Measurements from ENCODE around the gene FBXO15.

FBXO15 gene

GRCh38 chr18:74064510-74064909, 83.1 kb downstream of the FBXO15 start:
- TF ChIP-seq CTCF (IDR thresholded peaks at IDR 0.05; ENCODE audit: low read depth, low read length), result no peak
- DNase-seq (ENCODE audit: extremely low read depth, low read depth), result no peak

- TF ChIP-seq CTCF (IDR thresholded peaks at IDR 0.05; ENCODE audit: low read depth, low read length), result no peak
- no peak for DNase-seq (ENCODE audit: extremely low read depth, low read depth)
Measured at GRCh38 chr18:74063557-74063956, 84.1 kb downstream of the FBXO15 start.

GRCh38 chr18:74063023-74063422, 84.6 kb downstream of the FBXO15 start:
- no peak for TF ChIP-seq CTCF (IDR thresholded peaks at IDR 0.05; ENCODE audit: low read depth, low read length)
- no peak for DNase-seq (ENCODE audit: extremely low read depth, low read depth)

DNA sequence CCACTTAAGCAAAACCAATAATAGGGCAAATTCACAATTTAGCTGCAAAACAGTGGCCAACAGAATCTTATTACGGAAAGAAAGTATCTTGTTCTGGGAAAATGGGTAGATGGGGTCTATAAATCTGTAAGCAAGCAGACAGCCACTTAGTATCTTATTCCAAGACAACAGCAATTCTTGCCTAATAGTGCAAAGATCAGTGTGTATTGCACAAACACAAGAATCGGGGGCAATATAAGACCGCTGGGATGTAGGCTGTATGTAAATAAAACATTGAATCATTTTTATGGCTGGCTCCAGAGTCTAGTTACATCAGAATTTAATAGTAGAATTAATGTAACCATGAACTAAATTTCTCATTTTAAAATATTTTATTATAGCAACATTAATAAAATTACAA, 85.6 kb downstream of the FBXO15 start:
- DNase-seq (ENCODE audit: extremely low read depth, low read depth), result no peak
- no peak for TF ChIP-seq CTCF (IDR thresholded peaks at IDR 0.05; ENCODE audit: low read depth, low read length)

DNA sequence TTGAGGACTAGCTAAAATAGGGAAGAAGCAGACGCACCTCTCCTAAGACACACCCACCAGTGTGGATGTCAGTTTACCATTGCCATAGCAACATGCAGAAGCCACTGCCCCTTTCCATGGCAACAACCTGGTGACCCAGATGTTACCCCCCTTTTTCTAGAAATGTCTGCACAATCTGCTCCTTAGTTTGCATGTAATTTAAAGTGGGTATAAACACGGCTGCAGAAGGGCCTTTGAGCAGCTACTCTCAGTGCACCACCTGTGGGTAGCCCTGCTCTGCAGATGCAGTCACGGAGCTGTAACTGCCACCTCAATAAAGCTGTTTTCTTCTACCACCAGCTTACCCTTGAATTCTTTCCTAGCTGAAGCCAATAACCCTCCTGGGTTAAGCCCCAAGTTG, 87.1 kb downstream of the FBXO15 start:
- no peak for TF ChIP-seq CTCF (IDR thresholded peaks at IDR 0.05; ENCODE audit: low read depth, low read length)
- no peak for DNase-seq (ENCODE audit: extremely low read depth, low read depth)

- peak; percentile 5 for DNase-seq (ENCODE audit: extremely low read depth, low read depth)
- TF ChIP-seq CTCF (IDR thresholded peaks at IDR 0.05; ENCODE audit: low read depth, low read length), result peak; percentile 23
Measured at GRCh38 chr18:74050807-74051206, 96.8 kb downstream of the FBXO15 start.

GRCh38 chr18:74040459-74041332, 106.9 kb downstream of the FBXO15 start:
- DNase-seq (ENCODE audit: extremely low read depth, low read depth), result no peak
- peak; percentile 49 for TF ChIP-seq CTCF (IDR thresholded peaks at IDR 0.05; ENCODE audit: low read depth, low read length)

All from AG09319 (cell line).